ENCODE measurements around the gene KNTC1.
"Not testable (repeated sequence)": the region's sequence is repeated elsewhere in the genome, so short reads cannot be mapped to it uniquely, and the experiment has no call there.

KNTC1 gene

DNA sequence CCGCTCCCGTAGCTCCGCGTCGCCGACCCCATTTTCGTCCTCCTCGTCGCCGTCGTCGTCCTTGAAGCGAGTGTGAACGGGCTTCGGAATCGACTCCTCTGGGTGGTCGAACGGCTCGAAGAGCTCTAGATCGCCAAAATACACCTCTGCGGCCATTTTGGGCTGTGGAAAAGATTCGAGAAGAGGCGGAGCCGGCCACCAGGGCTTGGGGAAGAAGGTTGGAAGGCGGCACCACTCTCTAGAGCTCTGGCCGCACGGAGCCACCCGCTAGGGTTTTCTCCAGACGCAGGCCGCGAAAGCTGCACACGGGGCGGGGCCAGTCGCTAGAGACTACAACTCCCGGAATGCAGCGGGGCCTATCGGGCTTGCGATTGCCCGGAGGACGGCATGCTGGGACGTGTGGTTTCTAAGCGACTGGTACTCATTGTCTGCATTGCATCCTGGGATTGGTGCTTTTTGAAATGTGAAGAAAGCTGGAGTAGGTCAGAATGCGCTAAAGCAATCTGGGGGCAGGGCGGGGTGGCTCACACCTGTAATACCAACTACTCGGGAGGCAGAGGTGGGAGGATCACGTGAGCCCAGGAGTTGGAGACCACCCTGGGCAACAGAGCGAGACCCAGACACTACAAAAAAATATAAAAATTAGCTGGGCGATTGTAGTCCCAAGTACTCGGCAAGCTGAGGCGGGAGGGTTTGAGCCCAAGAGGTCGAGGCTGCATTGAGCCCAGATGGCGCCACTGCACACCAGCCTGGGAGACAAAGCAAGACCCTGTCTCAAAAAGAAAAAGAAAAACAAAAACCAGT is 26.2 kb upstream of the KNTC1 start, which contains the start of gene ZCCHC8:
Gene ZCCHC8, minus strand, starts transcription at position 248 of the 804 bp plus-strand sequence. Its CDS starts 92 bp downstream, at position 156.
- H3K36me3 Mint-ChIP-seq (ENCODE audit: low read depth) = peaks cover 81% of the 10 kb centered on the region
- H3K4me3 Mint-ChIP-seq = peak within 1 kb of the TSS; percentile 97
- DNase-seq = peak; percentile 96
- H3K27me3 Mint-ChIP-seq = no peaks in the 10 kb centered on the region
- no peaks in the 10 kb centered on the region for H3K9me3 Mint-ChIP-seq
- H3K27ac Mint-ChIP-seq = peak within 1 kb of the TSS; percentile 99
- H3K4me1 Mint-ChIP-seq (ENCODE audit: low read depth) = peaks cover 34% of the 10 kb centered on the region

- peak overlapping the region; percentile 99 for H3K27ac Mint-ChIP-seq
- DNase-seq = no peak
- no peaks in the 10 kb centered on the region for H3K27me3 Mint-ChIP-seq
- H3K4me3 Mint-ChIP-seq = peak overlapping the region; percentile 97
- H3K36me3 Mint-ChIP-seq (ENCODE audit: low read depth) = peaks cover 85% of the 10 kb centered on the region
- H3K9me3 Mint-ChIP-seq = no peaks in the 10 kb centered on the region
- H3K4me1 Mint-ChIP-seq (ENCODE audit: low read depth) = peaks cover 33% of the 10 kb centered on the region
Observed at GRCh38 chr12:122501489-122501989, 25.5 kb upstream of the KNTC1 start.

DNA sequence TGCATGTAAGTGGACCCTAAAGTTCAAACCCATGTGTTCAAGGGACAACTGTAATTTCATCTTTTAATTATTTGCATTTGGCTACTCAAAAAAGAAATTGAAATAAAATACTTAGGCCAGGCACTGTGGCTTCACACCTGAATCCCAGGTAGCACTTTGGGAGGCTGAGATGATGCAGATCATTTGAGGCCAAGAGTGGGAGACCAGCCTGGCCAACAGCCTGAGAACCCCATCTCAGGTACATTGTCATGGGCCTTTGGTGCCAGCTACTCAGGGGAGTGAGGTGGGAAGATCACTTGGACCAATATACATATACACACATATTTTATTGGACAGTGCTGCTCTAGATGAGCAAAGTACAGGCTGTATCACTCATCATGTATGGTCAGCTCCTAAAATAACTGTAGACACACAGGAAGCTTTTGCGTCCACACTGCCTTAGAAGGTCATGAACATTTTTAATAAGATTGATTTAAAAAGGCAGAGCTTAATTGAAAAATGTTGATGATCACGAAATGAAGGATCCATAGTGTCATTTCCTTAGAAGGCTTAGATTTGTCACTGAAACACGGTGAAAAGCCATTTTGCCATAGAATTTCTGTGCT is 23.8 kb upstream of the KNTC1 start:
- H3K4me1 Mint-ChIP-seq (ENCODE audit: low read depth) = peaks cover 25% of the 10 kb centered on the region
- peaks cover 91% of the 10 kb centered on the region for H3K36me3 Mint-ChIP-seq (ENCODE audit: low read depth)

DNA sequence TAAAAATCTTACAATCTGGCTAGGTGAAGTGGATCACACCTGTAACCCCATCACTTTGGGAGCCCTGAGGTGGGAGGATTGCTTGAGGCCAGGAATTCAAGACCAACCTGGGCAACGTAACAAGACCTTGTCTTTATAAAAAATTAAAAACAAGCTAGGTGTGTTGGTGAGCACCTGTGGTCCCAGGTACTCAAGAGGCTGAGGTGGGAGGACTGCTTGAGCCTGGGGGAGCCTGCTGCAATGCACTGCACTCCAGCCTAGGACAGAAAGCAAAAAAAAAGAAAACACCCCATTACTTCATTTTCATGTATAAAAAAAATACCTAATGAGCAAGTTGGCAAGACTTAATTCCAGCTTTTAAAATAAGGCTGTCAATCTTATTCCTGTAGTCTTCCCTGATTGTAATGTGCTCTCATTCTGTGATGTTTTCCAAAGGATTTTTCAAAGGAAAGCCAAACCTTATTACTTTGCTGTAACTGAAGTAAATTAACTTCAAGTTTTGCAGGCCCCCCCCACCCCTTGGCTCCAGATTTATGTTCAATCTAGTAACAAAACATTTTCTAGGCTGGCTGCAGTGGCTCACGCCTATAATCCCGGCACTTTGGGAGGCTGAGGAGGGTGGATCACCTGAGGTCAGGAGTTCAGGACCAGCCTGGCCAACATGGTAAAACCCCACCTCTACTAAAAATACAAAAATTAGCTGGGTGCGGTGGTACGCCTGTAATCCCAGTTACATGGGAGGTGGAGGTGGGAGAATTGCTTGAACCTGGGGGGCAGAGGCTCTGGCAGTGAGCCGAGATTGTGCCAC is 23.1 kb upstream of the KNTC1 start:
- Mint-ChIP-seq H3K4me3 (no peak overlapping the region), H3K9me3 (no peaks in the 10 kb centered on the region), H3K4me1 (ENCODE audit: low read depth) (peaks cover 19% of the 10 kb centered on the region), H3K27me3 (no peaks in the 10 kb centered on the region), H3K36me3 (ENCODE audit: low read depth) (peaks cover 91% of the 10 kb centered on the region), H3K27ac (peak overlapping the region; percentile 74)
- no peak for DNase-seq

More for the DNA sequence above, 23.8 kb upstream of the KNTC1 start:
- H3K27ac Mint-ChIP-seq = peak overlapping the region; percentile 75
- no peak overlapping the region for H3K4me3 Mint-ChIP-seq
- DNase-seq = no peak
- H3K9me3 Mint-ChIP-seq = no peaks in the 10 kb centered on the region
- H3K27me3 Mint-ChIP-seq = no peaks in the 10 kb centered on the region

DNA sequence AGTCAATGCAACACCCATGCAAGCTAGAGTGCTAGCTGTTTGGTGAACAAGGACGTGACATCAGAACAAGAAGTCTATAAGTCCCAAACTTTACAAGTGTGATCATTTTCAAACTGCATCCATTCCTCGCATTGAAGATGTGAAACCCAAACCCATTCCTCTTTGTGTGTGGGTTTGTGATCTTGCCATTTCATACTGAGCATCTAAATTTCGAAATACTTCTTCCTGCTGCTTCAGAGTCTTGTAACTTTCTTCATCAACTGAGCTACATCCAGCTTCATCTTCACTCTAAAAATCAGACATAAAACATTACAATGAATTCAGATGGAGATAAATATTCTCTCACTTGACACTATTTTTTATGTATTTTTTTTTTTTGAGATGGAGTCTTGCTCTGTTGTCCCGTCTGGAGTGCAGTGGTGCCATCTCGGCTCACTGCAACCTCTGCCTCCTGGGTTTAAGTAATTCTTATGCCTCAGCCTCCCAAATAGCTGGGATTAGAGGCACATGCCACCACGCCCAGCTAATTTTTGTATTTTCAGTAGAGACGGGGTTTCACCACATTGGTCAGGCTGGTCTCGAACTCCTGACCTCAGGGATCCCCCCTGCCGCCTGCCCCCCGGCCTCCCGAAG is 21.5 kb upstream of the KNTC1 start:
- H3K36me3 Mint-ChIP-seq (ENCODE audit: low read depth) = peaks cover 94% of the 10 kb centered on the region
- no peak overlapping the region for H3K4me3 Mint-ChIP-seq
- H3K27ac Mint-ChIP-seq = peak overlapping the region; percentile 6

GRCh38 chr12:122506393-122506938 is 20.6 kb upstream of the KNTC1 start:
- H3K27me3 Mint-ChIP-seq = no peaks in the 10 kb centered on the region
- H3K4me3 Mint-ChIP-seq = no peak overlapping the region
- no peak for DNase-seq
- H3K27ac Mint-ChIP-seq = peak overlapping the region; percentile 24
- H3K9me3 Mint-ChIP-seq = no peaks in the 10 kb centered on the region
- H3K36me3 Mint-ChIP-seq (ENCODE audit: low read depth) = peaks cover 97% of the 10 kb centered on the region
- H3K4me1 Mint-ChIP-seq (ENCODE audit: low read depth) = peaks cover 9% of the 10 kb centered on the region

More for the DNA sequence above, 21.5 kb upstream of the KNTC1 start:
- Mint-ChIP-seq H3K9me3 (no peaks in the 10 kb centered on the region), H3K4me1 (ENCODE audit: low read depth) (peaks cover 16% of the 10 kb centered on the region), H3K27me3 (no peaks in the 10 kb centered on the region)
- no peak for DNase-seq

- peaks cover 96% of the 10 kb centered on the region for H3K36me3 Mint-ChIP-seq (ENCODE audit: low read depth)
- H3K4me3 Mint-ChIP-seq = no peak overlapping the region
- no peak for DNase-seq
- no peaks in the 10 kb centered on the region for H3K9me3 Mint-ChIP-seq
- peaks cover 3% of the 10 kb centered on the region for H3K4me1 Mint-ChIP-seq (ENCODE audit: low read depth)
- no peaks in the 10 kb centered on the region for H3K27me3 Mint-ChIP-seq
- peak overlapping the region; percentile 47 for H3K27ac Mint-ChIP-seq
Observed at GRCh38 chr12:122508163-122508562, 18.9 kb upstream of the KNTC1 start.

- H3K9me3 Mint-ChIP-seq, DNase-seq, H3K27me3 Mint-ChIP-seq, H3K4me3 Mint-ChIP-seq, H3K27ac Mint-ChIP-seq: not testable (repeated sequence)
- Mint-ChIP-seq H3K4me1 (ENCODE audit: low read depth) (peaks cover 26% of the 10 kb centered on the region), H3K36me3 (ENCODE audit: low read depth) (peaks cover 98% of the 10 kb centered on the region)
Observed at GRCh38 chr12:122513028-122513427, 14.0 kb upstream of the KNTC1 start.

GRCh38 chr12:122513660-122514059 is 13.4 kb upstream of the KNTC1 start:
- Mint-ChIP-seq H3K4me3 (no peak overlapping the region), H3K9me3 (no peaks in the 10 kb centered on the region), H3K4me1 (ENCODE audit: low read depth) (peaks cover 30% of the 10 kb centered on the region), H3K36me3 (ENCODE audit: low read depth) (peaks cover 98% of the 10 kb centered on the region), H3K27ac (peak overlapping the region; percentile 50), H3K27me3 (no peaks in the 10 kb centered on the region)
- DNase-seq = no peak

- H3K27ac Mint-ChIP-seq = peak overlapping the region; percentile 78
- H3K4me3 Mint-ChIP-seq = no peak overlapping the region
- H3K9me3 Mint-ChIP-seq = no peaks in the 10 kb centered on the region
- H3K4me1 Mint-ChIP-seq (ENCODE audit: low read depth) = peaks cover 43% of the 10 kb centered on the region
- DNase-seq = no peak
- no peaks in the 10 kb centered on the region for H3K27me3 Mint-ChIP-seq
- H3K36me3 Mint-ChIP-seq (ENCODE audit: low read depth) = peaks cover 96% of the 10 kb centered on the region
Observed at GRCh38 chr12:122515275-122515674, 11.8 kb upstream of the KNTC1 start.

DNA sequence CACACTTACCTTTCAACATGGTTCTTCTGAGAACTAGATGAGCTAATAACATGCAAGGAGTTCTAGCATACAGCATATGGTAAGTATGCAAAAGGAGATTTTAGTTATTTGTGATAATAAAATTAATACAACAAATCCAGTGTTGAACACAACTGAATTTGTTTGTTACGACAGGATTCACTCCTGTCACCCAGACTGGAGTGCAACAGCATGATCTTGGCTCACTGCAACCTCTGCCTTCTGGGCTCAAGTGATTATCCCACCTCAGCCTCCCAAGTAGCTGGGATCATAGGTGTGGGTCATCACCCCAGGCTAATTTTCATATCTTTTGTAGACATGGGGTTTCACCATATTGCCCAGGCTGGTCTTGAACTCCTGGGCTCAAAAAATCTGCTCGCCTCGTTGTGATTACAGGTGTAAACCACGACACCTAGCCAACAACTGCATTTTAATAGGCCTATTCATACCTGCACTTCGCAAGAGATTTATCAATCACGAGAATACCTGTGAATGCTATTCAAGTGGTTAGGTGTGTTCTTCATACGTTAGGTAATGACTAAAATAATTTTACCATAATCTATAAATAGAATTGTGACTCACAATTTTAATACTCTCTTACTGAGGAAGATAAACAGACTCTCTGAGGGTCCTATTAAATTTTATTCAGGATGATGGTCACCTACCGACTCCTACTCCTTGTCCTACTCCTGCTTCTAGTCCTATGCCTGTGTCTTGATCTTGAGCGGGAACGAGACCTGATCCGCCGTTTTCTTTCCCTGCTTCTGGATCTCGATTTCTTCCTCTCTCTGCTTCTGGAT is 10.3 kb upstream of the KNTC1 start:
- Mint-ChIP-seq H3K4me1 (ENCODE audit: low read depth) (peaks cover 53% of the 10 kb centered on the region), H3K27me3 (no peaks in the 10 kb centered on the region), H3K9me3 (no peaks in the 10 kb centered on the region), H3K4me3 (no peak overlapping the region), H3K27ac (peak overlapping the region; percentile 82), H3K36me3 (ENCODE audit: low read depth) (peaks cover 95% of the 10 kb centered on the region)
- DNase-seq = no peak

DNA sequence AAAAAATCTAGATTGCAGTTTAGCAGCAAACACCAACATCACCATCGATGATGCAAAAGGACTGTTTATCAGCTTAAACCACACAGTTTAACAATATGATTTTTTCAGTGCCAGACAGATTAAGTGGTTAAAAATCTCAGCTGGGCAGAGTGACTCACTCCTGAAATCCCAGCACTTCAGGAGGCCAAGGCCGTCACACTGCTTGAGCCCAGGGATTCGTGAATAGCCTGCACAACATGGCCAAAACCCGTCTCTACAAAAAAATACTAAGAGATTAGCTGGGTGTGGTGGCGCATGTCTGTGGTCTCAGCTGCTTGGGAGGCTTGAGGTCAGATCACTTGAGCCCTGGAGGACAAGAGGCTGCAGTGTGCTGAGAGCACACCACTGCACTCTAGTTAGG is 9.2 kb upstream of the KNTC1 start:
- H3K4me3 Mint-ChIP-seq = no peak overlapping the region
- peaks cover 93% of the 10 kb centered on the region for H3K36me3 Mint-ChIP-seq (ENCODE audit: low read depth)
- H3K4me1 Mint-ChIP-seq (ENCODE audit: low read depth) = peaks cover 59% of the 10 kb centered on the region
- no peaks in the 10 kb centered on the region for H3K27me3 Mint-ChIP-seq
- H3K27ac Mint-ChIP-seq = peak overlapping the region; percentile 57
- H3K9me3 Mint-ChIP-seq = no peaks in the 10 kb centered on the region
- DNase-seq = no peak

- Mint-ChIP-seq H3K36me3 (ENCODE audit: low read depth) (peaks cover 95% of the 10 kb centered on the region), H3K27ac (peak overlapping the region; percentile 57), H3K9me3 (no peaks in the 10 kb centered on the region), H3K4me3 (no peak overlapping the region), H3K27me3 (no peaks in the 10 kb centered on the region), H3K4me1 (ENCODE audit: low read depth) (peaks cover 67% of the 10 kb centered on the region)
- DNase-seq = no peak
Observed at GRCh38 chr12:122518908-122519307, 8.1 kb upstream of the KNTC1 start.

Measured in activated T-cell treated with anti-CD3 and anti-CD28 coated beads, Interleukin-2, amount 50 U/mL, for 24 hours (primary cell).